ENCODE measurements around the gene MTRF1. TPM values are rescaled to one million over a fixed set of nuclear protein-coding genes. Genes with fewer than 3 reads are reported as not detected.
A peak's percentile ranks its signal among the peaks of the same experiment; 100 is the strongest.
"Not testable (repeated sequence)": the region's sequence is repeated elsewhere in the genome, so short reads cannot be mapped to it uniquely, and the experiment has no call there.

The MTRF1 gene
- total RNA-seq, 1 donor from 2014 or later: 14.5 TPM

GRCh38 chr13:41222259-41222852 is 41.0 kb downstream of the MTRF1 start:
- DNase-seq: peak; percentile 79

- DNase-seq: no peak
Measured at GRCh38 chr13:41220401-41220800, 43.0 kb downstream of the MTRF1 start.

DNA sequence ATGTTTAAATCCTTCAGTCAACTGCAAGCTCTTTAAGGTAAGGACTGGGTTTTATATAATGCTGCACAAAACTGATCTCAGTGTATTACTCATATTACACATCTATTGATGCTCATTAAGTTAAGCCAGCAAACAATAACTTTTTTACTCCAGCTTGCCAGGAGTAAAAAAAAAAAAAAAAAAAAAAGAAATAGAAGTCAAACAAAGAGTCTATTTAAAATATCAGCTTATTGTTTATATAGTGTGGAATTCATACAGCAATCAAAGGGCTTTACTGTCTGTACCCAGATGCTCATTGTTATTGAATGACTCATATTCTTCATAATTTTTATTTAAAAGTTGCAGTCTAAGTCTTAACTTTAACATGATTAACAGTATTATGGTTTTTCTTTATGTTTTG is 47.2 kb downstream of the MTRF1 start:
- DNase-seq: peak; percentile 62

DNA sequence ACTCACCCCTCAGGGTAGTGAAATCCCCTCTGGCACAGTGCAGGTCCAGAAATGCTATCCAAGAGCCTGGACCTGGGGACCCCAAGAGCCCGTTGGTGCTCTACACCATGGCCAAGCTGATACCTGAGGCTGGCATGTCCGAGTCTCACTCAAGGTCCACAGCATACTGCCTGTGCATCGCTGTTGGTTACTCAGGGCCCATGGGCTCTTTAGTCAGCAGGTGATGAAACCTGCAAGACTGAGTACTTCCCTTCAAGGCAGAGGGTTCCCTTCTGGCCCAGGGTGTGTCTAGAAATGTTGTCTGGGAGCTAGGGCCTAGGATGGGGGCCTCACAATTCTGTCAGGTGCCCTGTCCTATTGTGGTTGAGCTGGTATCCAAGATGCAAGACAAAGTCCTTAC is 49.5 kb downstream of the MTRF1 start:
- DNase-seq: no peak

- DNase-seq: no peak
Measured at GRCh38 chr13:41213316-41213715, 50.1 kb downstream of the MTRF1 start.

- DNase-seq: no peak
Measured at GRCh38 chr13:41212881-41213280, 50.5 kb downstream of the MTRF1 start.

GRCh38 chr13:41211062-41211461 is 52.3 kb downstream of the MTRF1 start:
- DNase-seq: no peak

GRCh38 chr13:41206467-41206866 is 56.9 kb downstream of the MTRF1 start:
- DNase-seq: no peak

DNA sequence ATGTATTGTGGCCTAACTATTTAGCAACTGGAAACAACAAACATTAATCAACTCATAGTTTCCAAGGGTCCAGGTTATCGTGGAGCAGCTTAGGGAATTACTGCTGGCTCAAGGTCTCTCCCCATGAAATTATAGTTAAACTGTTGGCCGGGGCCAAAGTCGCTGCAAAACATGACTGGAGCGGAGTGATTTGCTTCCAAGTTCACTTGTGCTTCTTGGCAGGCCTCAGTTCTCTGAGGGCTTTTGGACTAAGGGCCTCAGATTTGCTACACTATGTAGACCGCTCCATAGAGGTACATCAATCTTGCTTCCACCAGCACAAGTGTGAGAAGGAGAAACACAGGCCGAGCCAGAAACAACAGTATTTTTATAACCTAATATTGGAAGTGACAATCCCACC is 59.6 kb downstream of the MTRF1 start:
- DNase-seq: no peak

GRCh38 chr13:41200126-41200525 is 63.2 kb downstream of the MTRF1 start:
- DNase-seq: no peak

DNA sequence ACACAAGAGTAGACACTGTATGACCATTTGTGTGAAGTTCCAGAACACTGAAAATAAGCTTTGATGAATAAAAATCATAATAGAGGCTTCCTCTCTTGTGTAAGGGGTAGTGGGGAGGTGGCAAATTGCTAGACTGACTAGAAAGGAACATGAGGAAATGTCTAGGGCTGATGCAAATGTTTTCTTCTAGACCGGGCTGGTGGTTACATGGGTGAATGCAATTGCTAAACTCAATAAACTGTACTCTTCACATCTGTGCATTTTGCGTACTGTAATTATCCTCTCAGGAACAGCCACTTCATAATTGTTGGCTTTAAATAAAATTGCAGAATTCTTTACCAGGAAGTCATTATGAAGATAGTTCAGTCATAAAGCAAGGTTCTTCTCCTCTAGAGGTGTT is 63.9 kb downstream of the MTRF1 start:
- no peak for DNase-seq

GRCh38 chr13:41199079-41199478 is 64.3 kb downstream of the MTRF1 start:
- DNase-seq: no peak

- DNase-seq: peak; percentile 19
Measured at GRCh38 chr13:41196620-41197019, 66.8 kb downstream of the MTRF1 start.

DNA sequence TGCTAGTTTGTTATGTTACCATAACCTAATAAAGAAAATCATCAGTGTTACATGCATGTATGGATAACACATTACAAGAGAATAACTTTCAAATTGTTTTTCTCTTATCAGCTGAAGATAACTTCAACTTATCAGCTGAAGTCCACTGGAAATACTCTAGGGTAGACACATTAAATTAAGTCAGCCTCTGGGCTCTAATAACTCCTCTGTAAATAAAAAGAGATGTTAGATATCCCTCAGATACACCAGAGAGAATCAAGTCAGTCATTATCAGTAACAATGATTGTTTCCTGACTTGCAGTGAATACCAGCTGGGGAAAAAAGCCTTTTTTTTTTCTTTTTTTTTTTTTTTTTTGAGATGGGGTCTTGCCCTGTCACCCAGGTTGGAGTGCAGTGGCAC is 67.4 kb downstream of the MTRF1 start:
- DNase-seq: no peak

DNA sequence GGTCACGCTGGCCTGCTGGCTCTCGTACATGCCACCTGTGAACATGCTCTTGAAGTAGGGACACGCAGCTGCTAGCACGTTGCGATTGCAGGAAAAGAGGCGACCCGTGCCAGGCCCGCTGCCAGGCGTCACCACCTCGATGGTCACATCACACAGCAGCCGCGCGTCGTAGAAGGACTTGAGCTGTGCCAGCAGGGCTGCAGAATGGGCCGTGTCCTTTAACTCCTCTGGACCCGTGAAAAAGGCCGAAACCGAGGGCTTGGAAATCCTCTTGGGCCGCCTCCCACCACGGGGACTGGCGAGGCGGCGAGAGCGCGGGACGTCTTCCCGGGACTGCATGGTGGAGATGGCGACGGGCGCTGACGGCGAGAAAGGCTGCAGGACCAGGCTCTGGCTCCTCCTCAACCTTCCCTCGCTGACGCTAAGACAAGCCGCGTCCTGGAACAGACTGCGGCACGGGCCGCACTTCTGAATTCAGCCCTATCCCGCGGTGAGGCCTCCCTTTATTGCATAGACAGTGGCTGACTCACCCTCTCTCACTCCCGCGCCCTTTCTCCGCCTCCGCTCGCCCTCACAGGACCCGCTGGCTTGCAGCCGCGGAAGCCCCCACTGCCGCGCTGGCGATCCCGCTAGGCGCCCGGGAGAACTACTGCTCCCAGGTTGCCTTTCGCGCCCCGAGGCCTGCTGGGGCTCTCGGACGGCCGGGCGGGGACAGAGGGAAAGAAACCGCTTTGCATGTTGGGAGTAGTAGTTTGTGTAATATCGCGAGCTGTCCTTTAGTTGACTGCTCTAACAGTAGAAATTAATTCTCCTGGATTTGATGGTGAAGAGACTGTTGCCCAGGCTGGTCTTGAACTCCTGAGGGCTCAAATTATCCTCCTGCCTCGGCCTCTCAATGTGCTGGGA is 69.2 kb downstream of the MTRF1 start, which contains the start of gene KBTBD7:
Gene KBTBD7, minus strand, starts transcription at position 651 of the 906 bp plus-strand sequence. Its CDS starts 312 bp downstream, at position 339.
- DNase-seq: peak; percentile 98

DNA sequence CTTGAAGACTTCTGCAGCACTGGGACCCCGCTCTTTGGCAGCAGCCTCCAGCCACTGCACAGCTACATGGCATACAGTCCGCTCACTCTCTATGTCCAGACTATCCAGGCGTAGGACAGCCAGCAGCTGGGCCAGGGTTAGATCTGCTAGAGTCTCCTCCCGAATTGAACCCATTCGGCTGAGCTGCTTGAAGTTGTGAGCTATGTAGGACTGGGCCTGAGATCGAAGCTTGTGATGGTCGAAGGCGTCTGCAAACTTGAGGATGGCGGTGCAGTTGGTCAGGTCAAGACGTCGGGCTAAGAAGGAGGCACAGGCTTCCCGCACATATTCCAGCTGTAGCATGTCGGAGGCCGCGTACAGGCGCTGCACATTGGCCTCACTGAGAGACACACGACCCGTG is 69.9 kb downstream of the MTRF1 start:
- DNase-seq: no peak

DNA sequence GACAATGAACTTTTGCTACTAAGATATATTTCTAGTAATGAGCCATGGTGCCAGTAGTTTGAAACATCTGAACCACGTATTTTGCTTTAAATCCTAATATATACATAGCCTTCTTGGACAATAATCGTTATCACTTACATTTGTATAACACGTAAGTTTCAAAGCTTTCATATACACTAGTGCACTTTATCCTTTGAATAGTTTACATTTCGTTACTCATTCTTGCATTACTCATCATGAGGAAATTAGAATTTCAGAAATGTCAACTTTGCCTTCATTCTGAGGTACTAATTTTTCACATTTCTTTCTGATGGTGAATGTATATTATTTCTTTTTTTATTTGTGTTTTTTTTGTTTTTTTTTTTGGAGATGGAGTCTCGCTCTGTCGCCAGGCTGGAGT is 74.8 kb downstream of the MTRF1 start:
- no peak for DNase-seq

- no peak for DNase-seq
Measured at GRCh38 chr13:41186481-41186880, 76.9 kb downstream of the MTRF1 start.

GRCh38 chr13:41182231-41182630 is 81.1 kb downstream of the MTRF1 start:
- no peak for DNase-seq

GRCh38 chr13:41179593-41180250 is 83.7 kb downstream of the MTRF1 start:
- DNase-seq: no peak

DNA sequence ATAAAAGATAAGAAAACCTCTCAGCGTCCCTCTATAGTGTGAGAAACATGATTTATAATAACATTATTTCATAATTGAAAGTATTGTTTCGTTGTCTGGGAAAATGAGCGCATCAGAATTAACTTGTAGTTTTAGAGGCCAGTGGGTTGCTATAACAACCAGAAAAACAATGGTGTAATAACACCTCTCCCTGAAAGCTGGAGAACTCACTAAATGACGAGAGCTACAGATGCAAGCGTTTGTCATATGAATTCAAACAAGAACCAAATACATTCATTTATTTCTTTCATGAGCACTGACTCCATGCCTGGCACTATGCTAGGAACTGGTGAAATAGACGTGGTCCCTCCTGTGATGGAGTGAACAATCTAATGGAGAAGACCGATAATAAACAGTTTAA is 85.3 kb downstream of the MTRF1 start:
- peak; percentile 25 for DNase-seq

GRCh38 chr13:41177616-41178015 is 85.8 kb downstream of the MTRF1 start:
- no peak for DNase-seq

DNA sequence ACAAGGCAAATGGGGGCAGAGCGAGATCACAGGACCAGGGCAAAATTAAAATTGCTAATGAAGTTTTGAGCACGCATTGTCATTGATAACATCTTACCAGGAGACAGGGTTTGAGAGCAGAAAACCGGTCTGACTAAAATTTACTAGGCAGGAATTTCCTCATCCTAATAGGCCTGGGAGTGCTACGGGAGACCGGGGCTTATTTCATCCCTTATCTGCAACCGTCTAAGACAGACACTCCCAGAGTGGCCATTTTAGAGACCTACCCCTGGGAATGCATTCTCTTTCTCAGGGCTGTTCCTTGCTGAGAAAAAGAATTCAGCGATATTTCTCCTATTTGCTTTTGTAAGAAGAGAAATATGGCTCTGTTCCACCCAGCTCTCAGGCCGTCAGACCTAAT is 87.8 kb downstream of the MTRF1 start:
- not testable (repeated sequence) for DNase-seq
